GM23338 (cell line): ENCODE results near the gene PIGB. TPM values are rescaled to one million over a fixed set of nuclear protein-coding genes. Genes with fewer than 3 reads are reported as not detected.

ENCODE experiments used
- ATAC-seq: fragments of 200-7000 bp; cut with Tn5 transposase; 3 replicates; pipeline ENCODE4 v1.9.1; 2020
- DNase-seq: peaks from one replicate; pipeline ENCODE4 v3.0.0-alpha.2; 2015; ENCODE audit warnings: low spot score
- H2AFZ ChIP-seq: fragments of 200-600 bp; sonication (generic); 2 replicates; pipeline ENCODE4 v1.8.0; 2016; ENCODE audit warnings: antibody characterized with exemption, mild to moderate bottlenecking, moderate library complexity
- H3F3A ChIP-seq: fragments of 200-600 bp; sonication (generic); replicated peaks from 2 replicates; pipeline ENCODE4 v1.8.0; 2017; ENCODE audit warnings: antibody characterized with exemption, mixed run types, low read depth
- H3K27ac ChIP-seq: fragments of 200-600 bp; sonication (generic); 2 replicates; pipeline ENCODE4 v1.6.1; 2016; ENCODE audit warnings: low read depth
- H3K27me3 ChIP-seq: fragments of 200-600 bp; sonication (generic); 2 replicates; pipeline ENCODE4 v1.8.0; 2016; ENCODE audit warnings: mild to moderate bottlenecking, mixed run types, moderate library complexity; ENCODE audit not compliant: insufficient read depth
- H3K36me3 ChIP-seq: fragments of 200-600 bp; sonication (generic); 2 replicates; pipeline ENCODE4 v1.8.0; 2016; ENCODE audit warnings: mild to moderate bottlenecking; ENCODE audit not compliant: insufficient read depth
- H3K4me1 ChIP-seq: fragments of 200-600 bp; sonication (generic); 2 replicates; pipeline ENCODE4 v1.8.0; 2016; ENCODE audit warnings: mild to moderate bottlenecking, moderate library complexity; ENCODE audit not compliant: insufficient read depth
- H3K4me2 ChIP-seq: fragments of 200-600 bp; sonication (generic); 2 replicates; pipeline ENCODE4 v1.7.1; 2017; ENCODE audit warnings: mixed run types
- H3K4me3 ChIP-seq: fragments of 200-600 bp; sonication (generic); 2 replicates; pipeline ENCODE4 v1.6.1; 2016; ENCODE audit warnings: mixed run types
- H3K79me2 ChIP-seq: fragments of 200-600 bp; sonication (generic); replicated peaks from 2 replicates; pipeline ENCODE4 v1.8.0; 2017; ENCODE audit warnings: mild to moderate bottlenecking; ENCODE audit not compliant: insufficient read depth
- H3K9me2 ChIP-seq: fragments of 200-600 bp; sonication (generic); 2 replicates; pipeline ENCODE4 v1.8.0; 2017; ENCODE audit not compliant: insufficient read depth
- H4K20me1 ChIP-seq: fragments of 200-600 bp; sonication (generic); replicated peaks from 2 replicates; pipeline ENCODE4 v1.8.0; 2017; ENCODE audit warnings: mild to moderate bottlenecking; ENCODE audit not compliant: insufficient read depth
- H3K27ac Mint-ChIP-seq: 2 replicates; pipeline ENCODE4 v1.8.0; 2020; ENCODE audit warnings: inconsistent platforms, mild to moderate bottlenecking, moderate library complexity, mixed read lengths
- H3K27me3 Mint-ChIP-seq: 3 replicates; pipeline ENCODE4 v1.8.0; 2022; ENCODE audit warnings: low read depth, mild to moderate bottlenecking, moderate library complexity, mixed read lengths, inconsistent platforms; ENCODE audit not compliant: insufficient read depth, poor library complexity
- H3K36me3 Mint-ChIP-seq: 3 replicates; pipeline ENCODE4 v1.8.0; 2021; ENCODE audit warnings: low read depth, mild to moderate bottlenecking, inconsistent platforms, moderate library complexity, mixed read lengths
- H3K4me1 Mint-ChIP-seq: 3 replicates; pipeline ENCODE4 v1.8.0; 2020; ENCODE audit warnings: mild to moderate bottlenecking, inconsistent platforms, mixed read lengths
- H3K4me3 Mint-ChIP-seq: 3 replicates; pipeline ENCODE4 v1.8.0; 2021; ENCODE audit warnings: moderate library complexity, mild to moderate bottlenecking, inconsistent platforms, mixed read lengths
- H3K9me3 Mint-ChIP-seq: 3 replicates; pipeline ENCODE4 v1.8.0; 2020; ENCODE audit warnings: moderate library complexity, mild to moderate bottlenecking, inconsistent platforms, mixed read lengths
- CREB1 ChIP-seq: fragments of 250-450 bp; sonication (Bioruptor Pico); IDR thresholded peaks from 2 replicates; pipeline ENCODE4 v1.5.0; 2020; ENCODE audit warnings: low read depth, mild to moderate bottlenecking, moderate library complexity
- CTCF ChIP-seq, 2 experiments: fragments of 200-600 bp in 1 of 2; sonication (generic) in 1 of 2; conservative IDR thresholded peaks; 2 replicates each; pipeline versions ENCODE4 v1.5.1 to v1.6.1; 2016 to 2017; ENCODE audit warnings: antibody characterized with exemption in 2 of 2, low read depth in 2 of 2, mild to moderate bottlenecking in 2 of 2, moderate library complexity in 1 of 2
- ETS1 ChIP-seq: IDR thresholded peaks from 2 replicates; pipeline ENCODE4 v1.6.1; 2016; ENCODE audit warnings: antibody characterized with exemption
- EZH2 ChIP-seq: fragments of 200-600 bp; sonication (generic); IDR thresholded peaks from one replicate; pipeline ENCODE4 v1.8.0; 2017; ENCODE audit warnings: antibody characterized with exemption, mild to moderate bottlenecking, low read depth; ENCODE audit not compliant: unreplicated experiment
- EZH2phosphoT487 ChIP-seq: fragments of 200-600 bp; sonication (generic); IDR thresholded peaks from one replicate; pipeline ENCODE4 v1.8.1; 2018; ENCODE audit warnings: antibody characterized with exemption; ENCODE audit not compliant: unreplicated experiment
- JUNB ChIP-seq: IDR thresholded peaks from one replicate; pipeline ENCODE4 v1.6.1; 2016; ENCODE audit warnings: antibody characterized with exemption; ENCODE audit not compliant: unreplicated experiment
- NANOG ChIP-seq: IDR thresholded peaks from 2 replicates; pipeline ENCODE4 v1.6.1; 2016; ENCODE audit warnings: antibody characterized with exemption, borderline replicate concordance
- POLR2AphosphoS5 ChIP-seq: IDR thresholded peaks from 2 replicates; pipeline ENCODE4 v1.6.1; 2016; ENCODE audit warnings: antibody characterized with exemption, low read depth
- REST ChIP-seq: IDR thresholded peaks from one replicate; pipeline ENCODE4 v1.6.1; 2018; ENCODE audit warnings: antibody characterized with exemption; ENCODE audit not compliant: unreplicated experiment
- STAT1 ChIP-seq: IDR thresholded peaks from one replicate; pipeline ENCODE4 v1.6.1; 2016; ENCODE audit warnings: antibody characterized with exemption; ENCODE audit not compliant: unreplicated experiment
- ZNF114 ChIP-seq: fragments of 250-450 bp; sonication (Bioruptor Pico); IDR thresholded peaks from 2 replicates; pipeline ENCODE4 v1.5.0; 2020; ENCODE audit warnings: mild to moderate bottlenecking, moderate library complexity
- ZNF331 ChIP-seq: fragments of 250-450 bp; sonication (Bioruptor Pico); IDR thresholded peaks from 2 replicates; pipeline ENCODE4 v1.5.0; 2020; ENCODE audit warnings: low read depth, mild to moderate bottlenecking, moderate library complexity
- ZNF462 ChIP-seq: fragments of 250-450 bp; sonication (Bioruptor Pico); IDR thresholded peaks from 2 replicates; pipeline ENCODE4 v1.5.0; 2020; ENCODE audit warnings: mild to moderate bottlenecking, moderate library complexity
- polyA plus RNA-seq: library from polyadenylated mRNA; unstranded; fragments of >200 nt; fragmentation: Nextera tagmentation; extraction: Ambion mirVana; gene quantifications from 2 replicates; pipeline ENCODE4 v1.2.1, GENCODE V29; 2016
- total RNA-seq: library from RNA; depleted of rRNA; stranded (reverse); fragments of >200 nt; shearing (Covaris generic); gene quantifications from 2 replicates; pipeline ENCODE4 v1.2.3, GENCODE V29; 2014

PIGB gene
- total and polyA plus RNA-seq, 2 experiments from 2014 or later: 6.1 to 9.0 TPM

GRCh38 chr15:55279100-55279745 lies 39.8 kb upstream of the PIGB start:
- no peaks in the 10 kb centered on the region for H3K36me3 Mint-ChIP-seq
- Histone ChIP-seq H3K27ac (no peak overlapping the region), H3K4me2 (no peak overlapping the region), H4K20me1 (no peaks in the 10 kb centered on the region), H3K79me2 (no peaks in the 10 kb centered on the region), H3K36me3 (no peaks in the 10 kb centered on the region), H3K4me1 (no peaks in the 10 kb centered on the region), H2AFZ (no peak overlapping the region), H3K4me3 (no peak overlapping the region), H3K27me3 (no peaks in the 10 kb centered on the region), H3K9me2 (no peaks in the 10 kb centered on the region), H3F3A (no peaks in the 10 kb centered on the region)
- ATAC-seq (no peak), DNase-seq (no peak)
- H3K4me3 Mint-ChIP-seq: no peak overlapping the region
- H3K27me3 Mint-ChIP-seq: no peaks in the 10 kb centered on the region
- no peak overlapping the region for H3K27ac Mint-ChIP-seq
- no peaks in the 10 kb centered on the region for H3K9me3 Mint-ChIP-seq
- peaks cover under 1% of the 10 kb centered on the region; the same call in 1 of the 3 replicates for H3K4me1 Mint-ChIP-seq
- TF ChIP-seq ZNF114 (CRISPR knock-in tag): no peak
- TF ChIP-seq CREB1 (CRISPR knock-in tag): no peak
- no peak for TF ChIP-seq EZH2
- TF ChIP-seq ZNF331: no peak
- TF ChIP-seq JUNB: no peak
- no peak for TF ChIP-seq ZNF462 (CRISPR knock-in tag)
- TF ChIP-seq REST: no peak
- TF ChIP-seq ETS1: no peak
- no peak for TF ChIP-seq POLR2AphosphoS5
- no peak for TF ChIP-seq EZH2phosphoT487
- no peak for TF ChIP-seq STAT1
- no peak for TF ChIP-seq NANOG
- no peak for TF ChIP-seq CTCF (conservative IDR thresholded peaks at IDR 0.05; ENCODE audit: low read depth in 2 of 2)
